Activated naive CD4-positive, alpha-beta T cell treated with anti-CD3 and anti-CD28 coated beads, Interleukin-2, amount 50 U/mL, for 16 hours (primary cell): Measurements from ENCODE around the gene TMEM212.
"Not testable (repeated sequence)": the region's sequence is repeated elsewhere in the genome, so short reads cannot be mapped to it uniquely, and the experiment has no call there.

ENCODE experiments used
- DNase-seq: peaks from one replicate; pipeline ENCODE4 v3.0.0-alpha.2; 2020

Gene TMEM212

GRCh38 chr3:171835116-171835515 lies 8.0 kb upstream of the TMEM212 start:
- DNase-seq: no peak

GRCh38 chr3:171835613-171836012 lies 7.5 kb upstream of the TMEM212 start:
- no peak for DNase-seq

- no peak for DNase-seq
Observed at GRCh38 chr3:171836855-171837254, 6.3 kb upstream of the TMEM212 start.

GRCh38 chr3:171837698-171838097 lies 5.5 kb upstream of the TMEM212 start:
- no peak for DNase-seq

- DNase-seq: no peak
Observed at GRCh38 chr3:171838218-171838720, 4.9 kb upstream of the TMEM212 start.

- DNase-seq: no peak
Observed at GRCh38 chr3:171839270-171839669, 3.9 kb upstream of the TMEM212 start.

GRCh38 chr3:171840445-171840810 lies 2.7 kb upstream of the TMEM212 start:
- no peak for DNase-seq

GRCh38 chr3:171840811-171841619 lies 2.1 kb upstream of the TMEM212 start:
- DNase-seq: no peak

- DNase-seq: no peak
Observed at GRCh38 chr3:171841620-171842000, 1.5 kb upstream of the TMEM212 start.

- no peak for DNase-seq
Observed at GRCh38 chr3:171844873-171845272, 1.7 kb downstream of the TMEM212 start.

- no peak for DNase-seq
Observed at GRCh38 chr3:171845481-171846284, 2.5 kb downstream of the TMEM212 start.

GRCh38 chr3:171846597-171846996 lies 3.4 kb downstream of the TMEM212 start:
- DNase-seq: no peak

GRCh38 chr3:171847133-171847532 lies 4.0 kb downstream of the TMEM212 start:
- no peak for DNase-seq

- DNase-seq: no peak
Observed at GRCh38 chr3:171847595-171848259, 4.6 kb downstream of the TMEM212 start.

GRCh38 chr3:171849617-171850319 lies 6.6 kb downstream of the TMEM212 start:
- no peak for DNase-seq

GRCh38 chr3:171850320-171850959 lies 7.3 kb downstream of the TMEM212 start:
- no peak for DNase-seq

GRCh38 chr3:171850960-171851659 lies 8.0 kb downstream of the TMEM212 start:
- DNase-seq: no peak

GRCh38 chr3:171851660-171852058 lies 8.5 kb downstream of the TMEM212 start:
- no peak for DNase-seq

- DNase-seq: no peak
Observed at GRCh38 chr3:171854649-171855305, 11.6 kb downstream of the TMEM212 start.

GRCh38 chr3:171858770-171859169 lies 15.6 kb downstream of the TMEM212 start:
- DNase-seq: not testable (repeated sequence)
